Adipose tissue (tissue), 3 donors: ENCODE measurements around the gene SLC66A2. TPM values are rescaled to one million over a fixed set of nuclear protein-coding genes. Genes with fewer than 3 reads are reported as not detected.
"Not testable (repeated sequence)": the region's sequence is repeated elsewhere in the genome, so short reads cannot be mapped to it uniquely, and the experiment has no call there.

ENCODE experiments used
- H3K27ac ChIP-seq: one replicate; pipeline ENCODE4 v1.5.1; 2013; ENCODE audit warnings: low read depth, low read length
- WGBS, 3 donors: extraction: QIAGEN DNeasy Blood & Tissue Kit; methylation state at CpG; one replicate each; pipeline ENCODE4 v1.1.7; 2013; 5-methylcytosine and 5-hydroxymethylcytosine counted together
- polyA plus RNA-seq, 3 donors: library from polyadenylated mRNA; stranded (reverse); fragments of 200-250 nt; gene quantifications; one replicate each; pipeline ENCODE4 v1.2.3, GENCODE V29; 2013
- donor health status: healthy with polysubstance abuse.
- donor health status: Bipolar disorder and iron deficiency.
- donor health status: healthy.

The SLC66A2 gene
- polyA plus RNA-seq, 3 donors: 38.2 to 168 (median 95.4) TPM

- no peak overlapping the region for H3K27ac ChIP-seq
- 87 to 93% (median 89%) methylated on average over 29 of the region's 29 CpGs for WGBS, 3 donors
Measured at GRCh38 chr18:79868168-79868784, 83.2 kb downstream of the SLC66A2 start.

GRCh38 chr18:79867666-79868065, 83.8 kb downstream of the SLC66A2 start:
- WGBS, 3 donors: 80 to 88% (median 80%) methylated on average over 16 of the region's 16 CpGs
- no peak overlapping the region for H3K27ac ChIP-seq

GRCh38 chr18:79866889-79867574, 84.4 kb downstream of the SLC66A2 start:
- 81 to 91% (median 88%) methylated on average over 11 to 20 of the region's 20 CpGs for WGBS, 3 donors
- H3K27ac ChIP-seq: no peak overlapping the region

- 60 to 66% (median 64%) methylated on average over 3 of the region's 3 CpGs for WGBS, 3 donors
- not testable (repeated sequence) for H3K27ac ChIP-seq
Measured at GRCh38 chr18:79865951-79866350, 85.5 kb downstream of the SLC66A2 start.

- H3K27ac ChIP-seq: not testable (repeated sequence)
- WGBS, 3 donors: 88 to 98% (median 90%) methylated on average over 4 of the region's 4 CpGs
Measured at GRCh38 chr18:79864955-79865354, 86.5 kb downstream of the SLC66A2 start.

- no peak overlapping the region for H3K27ac ChIP-seq
- WGBS, 3 donors: 67 to 79% (median 68%) methylated on average over 52 to 74 of the region's 74 CpGs
Measured at GRCh38 chr18:79864006-79864725, 87.3 kb downstream of the SLC66A2 start.

GRCh38 chr18:79863161-79864005, 88.1 kb downstream of the SLC66A2 start:
- 64 to 71% (median 67%) methylated on average over 85 to 102 of the region's 102 CpGs for WGBS, 3 donors
- no peak overlapping the region for H3K27ac ChIP-seq

GRCh38 chr18:79862562-79862961, 88.9 kb downstream of the SLC66A2 start:
- WGBS, 3 donors: 89 to 95% (median 95%) methylated on average over 15 of the region's 15 CpGs
- no peak overlapping the region for H3K27ac ChIP-seq

GRCh38 chr18:79861687-79862086, 89.8 kb downstream of the SLC66A2 start:
- WGBS, 3 donors: 78 to 92% (median 86%) methylated on average over 2 of the region's 2 CpGs
- H3K27ac ChIP-seq: no peak overlapping the region

- 78 to 89% (median 89%) methylated on average over 7 of the region's 7 CpGs for WGBS, 3 donors
- H3K27ac ChIP-seq: no peak overlapping the region
Measured at GRCh38 chr18:79859314-79859713, 92.1 kb downstream of the SLC66A2 start.

GRCh38 chr18:79857082-79857671, 94.3 kb downstream of the SLC66A2 start:
- no peak overlapping the region for H3K27ac ChIP-seq
- 34 to 64% (median 48%) methylated on average over 14 of the region's 14 CpGs for WGBS, 3 donors

GRCh38 chr18:79856119-79857007, 95.1 kb downstream of the SLC66A2 start:
- 37 to 52% (median 43%) methylated on average over 25 to 26 of the region's 26 CpGs for whole genome bisulfite sequencing, 3 donors
- H3K27ac ChIP-seq: no peak overlapping the region

- WGBS, 3 donors: 72 to 80% (median 74%) methylated on average over 17 of the region's 17 CpGs
- no peak overlapping the region for H3K27ac ChIP-seq
Measured at GRCh38 chr18:79855147-79855933, 96.1 kb downstream of the SLC66A2 start.

- no peak overlapping the region for H3K27ac ChIP-seq
- 83 to 86% (median 84%) methylated on average over 15 of the region's 15 CpGs for WGBS, 3 donors
Measured at GRCh38 chr18:79853993-79854364, 97.5 kb downstream of the SLC66A2 start.

GRCh38 chr18:79853303-79853992, 98.0 kb downstream of the SLC66A2 start:
- no peak overlapping the region for H3K27ac ChIP-seq
- WGBS, 3 donors: 76 to 78% (median 76%) methylated on average over 22 to 26 of the region's 26 CpGs
